AG04450 (cell line): ENCODE results near the gene SLC27A1. TPM values are rescaled to one million over a fixed set of nuclear protein-coding genes. Genes with fewer than 3 reads are reported as not detected.
"Not testable (repeated sequence)": the region's sequence is repeated elsewhere in the genome, so short reads cannot be mapped to it uniquely, and the experiment has no call there.

Experiments
- CTCF ChIA-PET: fragments of 300-600, 350-600 bp; formaldehyde crosslinking; extraction: SDS; loops from one replicate; lab custom pipeline; 2022; ENCODE audit warnings: antibody characterized with exemption, inconsistent platforms; lab: Charles Lee
- POLR2A ChIA-PET: fragments of 350-600 bp; formaldehyde crosslinking; extraction: SDS; loops from one replicate; lab custom pipeline; 2021; ENCODE audit warnings: antibody characterized with exemption, inconsistent platforms; lab: Yijun Ruan, JAX
- DNase-seq: peaks from one replicate; pipeline ENCODE4 v3.0.0-alpha.2; 2011; ENCODE audit warnings: low read depth, low spot score
- H3K27ac ChIP-seq: one replicate; pipeline ENCODE4 v1.5.1; 2012; ENCODE audit warnings: low read depth, low read length, control low read depth
- H3K27me3 ChIP-seq: one replicate; pipeline ENCODE4 v1.6.0; 2012; ENCODE audit warnings: low read length; ENCODE audit not compliant: control insufficient read depth, insufficient read depth
- H3K4me3 ChIP-seq: 2 replicates; pipeline ENCODE4 v1.5.1; 2011; ENCODE audit warnings: mild to moderate bottlenecking, low read depth, low read length, control low read depth
- H3K9me3 ChIP-seq: 2 replicates; pipeline ENCODE4 v1.5.1; 2012; ENCODE audit warnings: low read length; ENCODE audit not compliant: control insufficient read depth, insufficient read depth
- CTCF ChIP-seq: IDR thresholded peaks from 2 replicates; pipeline ENCODE4 v1.5.1; 2011; ENCODE audit warnings: low read depth, low read length, control low read depth, inconsistent platforms
- polyA plus RNA-seq: library from polyadenylated mRNA; depleted of rRNA; stranded (reverse); fragments of >200 nt; gene quantifications from 2 replicates; pipeline ENCODE4 v1.2.3, GENCODE V29; 2011

Gene SLC27A1
- polyA plus RNA-seq, 1 experiment = 8.3 TPM

GRCh38 chr19:17497149-17497798 is 26.9 kb downstream of the SLC27A1 start:
- POLR2A ChIA-PET = interaction anchor here (0.5 to 0.6 kb wide), 2 partner anchors 14 to 42 kb away, joined by 3 to 5 read pairs; partner anchors contain the start of gene PGLS
- CTCF ChIA-PET = interaction anchor here (1.8 to 3.1 kb wide), 3 partner anchors 9 to 76 kb away, joined by 6 to 16 read pairs (median 16); partner anchors contain the start of gene PGLS
- TF ChIP-seq CTCF = no peak
- Histone ChIP-seq H3K9me3 (no peaks in the 10 kb centered on the region; the same call in 1 of the 2 replicates), H3K27ac (no peak overlapping the region), H3K27me3 (no peaks in the 10 kb centered on the region), H3K4me3 (no peak overlapping the region)
- no peak for DNase-seq

- H3K9me3 ChIP-seq, DNase-seq, H3K27me3 ChIP-seq, H3K27ac ChIP-seq, CTCF ChIA-PET, H3K4me3 ChIP-seq: not testable (repeated sequence)
- POLR2A ChIA-PET = interaction anchor here (0.5 to 0.7 kb wide), 2 partner anchors 9 to 52 kb away, joined by 3 read pairs; no protein-coding TSS in a partner anchor
Observed at GRCh38 chr19:17499025-17499424, 28.7 kb downstream of the SLC27A1 start.

- Histone ChIP-seq H3K9me3 (no peaks in the 10 kb centered on the region; the same call in 1 of the 2 replicates), H3K27me3 (no peaks in the 10 kb centered on the region), H3K4me3 (no peak overlapping the region), H3K27ac (peak overlapping the region; percentile 57)
- no peak for TF ChIP-seq CTCF
- CTCF ChIA-PET = interaction anchor here (0.5 kb wide), 1 partner anchor 217 kb away, joined by 3 read pairs; no protein-coding TSS in a partner anchor
- DNase-seq = peak; percentile 36
- POLR2A ChIA-PET = no interaction called here
Observed at GRCh38 chr19:17499648-17500446, 29.5 kb downstream of the SLC27A1 start.

- Histone ChIP-seq H3K4me3 (no peak overlapping the region), H3K27ac (no peak overlapping the region), H3K9me3 (no peaks in the 10 kb centered on the region; the same call in 1 of the 2 replicates), H3K27me3 (no peaks in the 10 kb centered on the region)
- no peak for DNase-seq
- ChIA-PET POLR2A (no interaction called here), CTCF (no interaction called here)
- TF ChIP-seq CTCF = no peak
Observed at GRCh38 chr19:17500447-17501198, 30.3 kb downstream of the SLC27A1 start.

GRCh38 chr19:17503240-17503639 is 32.9 kb downstream of the SLC27A1 start:
- no peak overlapping the region for H3K27ac ChIP-seq
- no peak overlapping the region for H3K4me3 ChIP-seq
- H3K27me3 ChIP-seq = no peaks in the 10 kb centered on the region
- no peaks in the 10 kb centered on the region; the same call in 1 of the 2 replicates for H3K9me3 ChIP-seq
- ChIA-PET CTCF (no interaction called here), POLR2A (interaction anchor here (0.5 kb wide), 1 partner anchor 16 kb away, joined by 5 read pairs; no protein-coding TSS in a partner anchor)
- no peak for TF ChIP-seq CTCF
- no peak for DNase-seq
